ENCODE measurements around the gene RNF212B.
"Not testable (repeated sequence)": the region's sequence is repeated elsewhere in the genome, so short reads cannot be mapped to it uniquely, and the experiment has no call there.

RNF212B gene

GRCh38 chr14:23245282-23245681 lies 7.5 kb downstream of the RNF212B start:
- no peak for FAIRE-seq

GRCh38 chr14:23248601-23249000 lies 10.9 kb downstream of the RNF212B start:
- FAIRE-seq: no peak

GRCh38 chr14:23249824-23250223 lies 12.1 kb downstream of the RNF212B start:
- no peak for FAIRE-seq

- no peak for FAIRE-seq
These were observed 14.3 kb downstream of the RNF212B start for GRCh38 chr14:23252006-23252405.

GRCh38 chr14:23252420-23253333 lies 14.9 kb downstream of the RNF212B start:
- no peak for FAIRE-seq

- no peak for FAIRE-seq
These were observed 20.5 kb downstream of the RNF212B start for GRCh38 chr14:23258256-23258655.

- FAIRE-seq: no peak
These were observed 21.7 kb downstream of the RNF212B start for GRCh38 chr14:23259426-23259825.

GRCh38 chr14:23260849-23261248 lies 23.1 kb downstream of the RNF212B start:
- not testable (repeated sequence) for FAIRE-seq

- FAIRE-seq: no peak
These were observed 31.5 kb downstream of the RNF212B start for GRCh38 chr14:23269193-23269592.

GRCh38 chr14:23275412-23275811 lies 37.7 kb downstream of the RNF212B start:
- no peak for FAIRE-seq

- FAIRE-seq: no peak
These were observed 39.5 kb downstream of the RNF212B start for GRCh38 chr14:23277189-23277588.

- not testable (repeated sequence) for FAIRE-seq
These were observed 40.2 kb downstream of the RNF212B start for GRCh38 chr14:23277928-23278327.

GRCh38 chr14:23281247-23281646 lies 43.5 kb downstream of the RNF212B start:
- FAIRE-seq: no peak

GRCh38 chr14:23284654-23285529 lies 47.2 kb downstream of the RNF212B start:
- no peak for FAIRE-seq

- FAIRE-seq: no peak
These were observed 47.8 kb downstream of the RNF212B start for GRCh38 chr14:23285530-23286019.

- peak; percentile 94 for FAIRE-seq
These were observed 48.5 kb downstream of the RNF212B start, which contains the start of gene HOMEZ for GRCh38 chr14:23286020-23286901. HOMEZ (minus strand) TSS chr14:23286132; CDS start chr14:23285952, 180 bp downstream.

GRCh38 chr14:23286902-23287479 lies 49.3 kb downstream of the RNF212B start:
- FAIRE-seq: no peak

GRCh38 chr14:23294734-23295561 lies 57.2 kb downstream of the RNF212B start:
- FAIRE-seq: no peak

GRCh38 chr14:23296012-23296777 lies 58.5 kb downstream of the RNF212B start:
- no peak for FAIRE-seq

- no peak for FAIRE-seq
These were observed 59.4 kb downstream of the RNF212B start for GRCh38 chr14:23297096-23297495.

All from A204.1 (cell line).